ENCODE results near the gene CD248.
"Not testable (repeated sequence)": the region's sequence is repeated elsewhere in the genome, so short reads cannot be mapped to it uniquely, and the experiment has no call there.

The CD248 gene

DNA sequence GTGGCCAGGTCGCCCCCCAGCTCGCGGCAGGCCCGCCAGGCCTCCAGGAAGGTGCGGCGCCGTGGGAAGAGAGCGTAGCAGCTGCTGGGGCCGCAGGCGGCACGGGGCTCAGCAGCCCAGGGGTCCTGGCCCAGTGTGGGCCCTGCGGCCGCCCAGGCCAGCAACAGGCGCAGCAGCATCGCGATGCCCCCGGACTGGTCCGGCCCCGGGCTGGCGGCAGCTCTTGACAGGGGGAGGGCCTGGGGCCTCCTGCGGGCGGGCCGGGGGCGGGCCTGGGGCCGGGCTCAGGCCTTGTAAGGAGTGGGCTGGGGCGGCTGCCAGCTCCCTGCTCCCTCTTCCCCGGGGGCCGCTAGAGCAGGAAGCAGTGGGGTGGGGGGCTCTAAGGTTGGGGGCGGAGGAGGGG, at the start of gene CD248:
CD248 (minus strand) TSS at position 196 of the 403 bp plus-strand sequence; CDS start at position 179, 17 bp downstream.
- peak; percentile 45 for DNase-seq (ENCODE audit: low read depth, low spot score)

DNA sequence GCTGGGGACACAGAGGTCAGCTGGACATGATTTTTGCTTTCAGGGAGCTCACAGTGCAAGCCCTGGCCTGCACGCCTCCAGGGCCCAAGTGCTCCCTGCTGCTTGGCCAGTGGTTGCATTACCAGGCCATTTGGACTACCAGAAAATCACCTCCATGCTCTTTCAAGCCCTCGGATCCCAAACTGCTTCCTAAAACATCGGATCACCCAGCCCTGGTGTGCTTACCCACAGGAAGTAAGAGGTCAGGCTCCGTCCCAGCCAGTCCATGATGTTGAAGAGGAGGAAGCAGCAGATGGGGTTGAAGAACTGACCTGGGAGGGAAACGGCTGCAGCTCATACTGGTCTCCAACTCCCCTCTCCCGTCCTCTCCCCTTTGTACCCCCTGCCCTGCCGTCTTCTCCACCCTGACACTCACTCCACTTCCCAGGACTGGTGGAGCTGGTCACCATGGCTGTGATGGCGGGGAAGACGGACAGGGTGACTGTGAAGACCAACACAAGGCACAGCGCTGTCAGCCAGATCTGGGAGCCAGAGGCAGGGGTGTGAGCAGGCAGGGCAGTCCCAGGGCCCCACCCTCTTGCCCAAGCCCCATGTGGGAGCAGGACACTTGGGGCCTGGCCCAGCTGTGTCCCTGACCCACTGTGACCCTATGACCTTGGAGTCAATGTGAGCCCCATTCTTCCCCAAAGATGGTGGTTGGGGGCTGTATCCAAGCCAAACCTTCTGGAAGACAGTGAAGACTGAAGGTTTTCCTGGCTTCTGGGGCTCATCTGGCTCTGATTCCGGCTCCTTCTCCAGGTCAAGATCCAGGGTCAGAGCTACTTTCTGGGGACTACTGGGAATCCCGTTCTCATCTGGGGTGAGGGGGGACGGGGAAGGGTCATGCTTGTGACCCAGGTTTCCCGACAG, 49.1 kb upstream of the CD248 start:
- no peak for DNase-seq (ENCODE audit: low read depth, low spot score)

GRCh38 chr11:66365166-66365565, 48.3 kb upstream of the CD248 start:
- DNase-seq (ENCODE audit: low read depth, low spot score), result no peak

DNA sequence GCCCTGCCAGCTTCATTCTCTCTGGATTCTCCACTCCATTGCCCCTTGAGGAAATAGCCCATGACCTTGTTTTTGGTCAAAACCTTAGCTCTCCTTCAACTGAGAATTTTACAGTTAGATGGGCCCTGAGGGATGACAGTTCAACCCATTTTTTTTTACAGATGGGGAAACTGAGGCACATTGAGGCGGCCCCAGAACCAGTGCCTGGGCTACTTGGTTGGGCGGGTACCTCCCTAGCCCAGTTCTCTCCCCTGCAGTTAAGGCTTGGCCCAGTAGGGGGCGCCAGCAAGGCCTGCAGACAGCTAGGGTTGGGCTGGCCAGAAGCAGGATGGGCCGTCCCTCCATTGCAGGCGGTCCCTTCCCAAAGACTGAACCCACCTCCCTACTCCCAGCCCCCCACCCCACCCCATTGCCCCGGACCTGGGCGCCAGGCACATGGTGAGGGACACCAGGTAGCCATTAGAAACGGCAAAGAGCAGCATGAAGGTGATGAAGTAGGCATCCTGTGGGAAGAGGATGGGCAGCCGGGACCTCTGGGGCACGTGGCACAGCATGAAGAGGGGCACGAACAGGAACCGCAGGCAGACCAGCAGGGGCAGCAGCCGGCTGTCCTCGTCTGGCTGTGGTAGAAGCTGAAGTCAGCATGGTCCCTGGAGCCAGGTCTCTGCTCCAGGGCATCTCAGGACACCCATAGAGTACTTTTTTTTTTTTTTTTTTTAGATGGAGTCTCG, 47.1 kb upstream of the CD248 start:
- peak; percentile 88 for DNase-seq (ENCODE audit: low read depth, low spot score)

DNA sequence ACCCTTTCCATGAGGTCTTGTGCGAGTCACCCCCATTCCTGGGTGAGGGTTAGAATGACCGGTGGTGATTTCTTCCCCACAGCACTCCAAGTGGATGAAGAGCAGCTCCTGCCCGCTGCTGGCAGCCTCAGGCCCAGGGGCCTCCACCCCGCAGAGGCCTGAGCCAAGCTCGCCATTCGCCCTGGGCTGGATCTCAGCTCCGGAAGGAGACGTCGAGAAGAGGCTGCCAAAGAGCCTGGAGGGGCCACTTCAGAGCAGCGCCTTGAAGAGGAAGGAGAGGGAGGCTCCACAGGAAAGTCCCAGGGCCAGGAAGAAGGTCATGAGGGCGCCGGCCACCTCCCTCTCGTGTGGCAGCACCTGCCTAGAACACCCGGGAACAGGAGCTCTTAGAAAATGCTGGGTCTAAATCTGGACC, 46.4 kb upstream of the CD248 start:
- DNase-seq (ENCODE audit: low read depth, low spot score), result no peak

DNA sequence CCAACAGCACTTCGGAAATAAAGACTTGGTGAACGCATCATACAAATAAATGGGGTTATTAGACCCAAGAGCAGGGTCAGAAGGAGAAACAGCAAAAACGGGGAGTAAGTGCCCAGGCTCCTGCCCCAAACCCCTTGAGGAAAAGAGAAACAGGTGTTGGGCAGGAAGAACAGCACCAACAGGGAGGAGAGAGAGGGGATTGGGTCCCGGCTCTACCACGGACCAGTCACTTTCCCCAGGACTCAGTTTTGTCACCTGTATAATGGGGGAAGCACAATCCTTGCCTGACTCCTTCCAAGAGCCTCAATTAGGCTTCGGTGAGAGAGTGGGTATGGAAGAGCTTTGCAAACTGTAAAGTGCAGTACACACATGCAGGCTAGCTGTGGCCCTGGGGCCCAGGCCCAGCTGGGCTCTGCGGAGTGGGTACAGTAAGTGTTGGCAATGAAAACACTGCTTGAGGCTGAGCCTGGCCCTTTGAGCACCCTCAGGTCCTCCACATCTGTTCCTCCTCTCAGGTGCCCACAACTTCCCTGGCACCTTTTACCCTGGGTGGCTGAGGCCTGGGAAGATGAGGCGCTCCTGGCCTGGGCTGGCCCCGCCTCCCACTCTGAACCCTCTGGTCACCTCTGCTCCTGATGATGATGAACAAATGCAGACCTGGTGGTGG, 45.8 kb upstream of the CD248 start:
- DNase-seq (ENCODE audit: low read depth, low spot score), result no peak

DNA sequence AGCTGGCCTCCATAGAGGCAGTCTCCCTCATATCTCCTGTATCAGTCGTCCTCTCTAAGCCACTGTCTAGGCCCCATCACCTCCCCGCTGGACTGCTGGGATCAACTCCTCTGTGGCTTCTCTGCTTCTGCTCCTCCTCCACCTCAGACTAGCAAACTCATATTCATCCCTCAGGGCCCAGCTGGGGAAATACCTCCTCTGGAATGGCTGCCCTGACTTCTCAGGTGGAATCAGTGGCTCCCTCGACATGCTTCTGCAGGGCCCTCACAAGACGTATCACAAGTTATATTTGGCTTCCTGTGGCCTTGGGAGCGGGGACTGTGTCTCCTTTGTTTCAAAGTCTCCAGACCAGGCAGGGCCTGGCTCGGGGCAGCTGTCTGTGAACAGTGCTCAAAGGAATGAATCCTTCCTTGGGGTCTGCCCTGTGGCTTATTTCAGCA, 44.7 kb upstream of the CD248 start:
- no peak for DNase-seq (ENCODE audit: low read depth, low spot score)

GRCh38 chr11:66360406-66361073, 43.7 kb upstream of the CD248 start:
- no peak for DNase-seq (ENCODE audit: low read depth, low spot score)

DNA sequence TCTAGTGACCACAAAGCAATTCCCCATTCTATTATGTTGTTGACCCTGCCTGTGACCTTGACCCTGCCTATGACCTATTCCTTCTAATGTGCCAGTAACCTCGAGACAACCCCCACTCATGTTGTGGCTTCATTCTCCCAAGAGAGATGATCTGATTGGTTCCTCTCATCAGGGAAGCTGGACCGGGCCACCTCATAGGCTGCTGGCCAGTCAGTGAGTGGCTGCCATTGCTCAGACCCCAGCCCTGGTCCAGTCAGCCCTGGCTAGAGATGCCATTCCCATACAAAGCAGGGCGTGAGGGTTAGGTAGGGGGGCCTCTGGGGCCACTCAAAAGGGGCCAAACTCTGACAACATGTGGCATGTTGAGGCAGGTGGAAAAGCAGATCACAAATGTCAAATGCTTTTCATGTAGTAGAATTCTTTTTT, 42.8 kb upstream of the CD248 start:
- DNase-seq (ENCODE audit: low read depth, low spot score), result no peak

DNA sequence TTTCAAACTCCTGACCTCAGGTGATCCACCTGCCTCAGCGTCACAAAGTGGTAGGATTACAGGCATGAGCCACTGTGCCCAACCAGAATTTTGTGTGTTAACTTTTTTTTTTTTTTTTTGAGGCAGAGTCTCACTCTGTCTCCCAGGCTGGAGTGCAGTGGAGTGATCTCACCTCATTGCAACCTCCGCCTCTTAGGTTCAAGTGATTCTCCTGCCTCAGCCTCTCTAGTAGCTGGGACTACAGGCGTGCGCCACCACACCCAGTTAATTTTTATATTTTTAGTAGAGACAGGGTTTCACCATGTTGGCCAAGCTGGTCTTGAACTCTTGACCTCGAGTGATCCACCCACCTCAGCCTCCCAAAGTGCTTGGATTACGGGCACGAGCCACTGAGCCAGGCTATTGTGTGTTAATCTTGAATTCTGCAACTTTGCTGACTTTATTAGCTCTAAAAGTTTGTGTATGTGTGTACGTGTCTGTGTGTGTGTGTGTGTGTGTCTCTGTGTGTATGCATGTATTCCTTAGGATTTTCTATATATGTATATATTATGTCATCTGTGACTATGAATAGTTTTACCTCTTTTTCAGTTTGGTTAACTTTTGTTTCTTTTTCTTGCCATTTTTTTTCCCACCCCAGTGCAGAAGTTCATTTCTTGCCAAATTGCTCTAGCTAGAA, 33.9 kb upstream of the CD248 start:
- DNase-seq (ENCODE audit: low read depth, low spot score), result not testable (repeated sequence)

DNA sequence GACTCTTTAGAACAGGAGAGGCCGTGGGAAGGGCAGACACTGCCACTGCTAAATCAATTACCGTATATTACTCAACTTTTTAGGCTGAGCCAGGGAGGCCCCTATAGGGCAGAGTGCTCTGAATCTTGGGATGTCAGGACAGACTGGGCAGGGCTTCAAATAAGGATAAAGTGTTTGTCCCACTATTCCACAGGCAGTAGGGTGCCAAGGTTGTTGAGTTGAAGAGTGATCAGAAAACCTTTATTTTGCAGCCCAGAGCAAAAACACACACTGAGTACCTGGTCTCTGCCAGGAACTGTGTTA, 32.2 kb upstream of the CD248 start:
- no peak for DNase-seq (ENCODE audit: low read depth, low spot score)

DNA sequence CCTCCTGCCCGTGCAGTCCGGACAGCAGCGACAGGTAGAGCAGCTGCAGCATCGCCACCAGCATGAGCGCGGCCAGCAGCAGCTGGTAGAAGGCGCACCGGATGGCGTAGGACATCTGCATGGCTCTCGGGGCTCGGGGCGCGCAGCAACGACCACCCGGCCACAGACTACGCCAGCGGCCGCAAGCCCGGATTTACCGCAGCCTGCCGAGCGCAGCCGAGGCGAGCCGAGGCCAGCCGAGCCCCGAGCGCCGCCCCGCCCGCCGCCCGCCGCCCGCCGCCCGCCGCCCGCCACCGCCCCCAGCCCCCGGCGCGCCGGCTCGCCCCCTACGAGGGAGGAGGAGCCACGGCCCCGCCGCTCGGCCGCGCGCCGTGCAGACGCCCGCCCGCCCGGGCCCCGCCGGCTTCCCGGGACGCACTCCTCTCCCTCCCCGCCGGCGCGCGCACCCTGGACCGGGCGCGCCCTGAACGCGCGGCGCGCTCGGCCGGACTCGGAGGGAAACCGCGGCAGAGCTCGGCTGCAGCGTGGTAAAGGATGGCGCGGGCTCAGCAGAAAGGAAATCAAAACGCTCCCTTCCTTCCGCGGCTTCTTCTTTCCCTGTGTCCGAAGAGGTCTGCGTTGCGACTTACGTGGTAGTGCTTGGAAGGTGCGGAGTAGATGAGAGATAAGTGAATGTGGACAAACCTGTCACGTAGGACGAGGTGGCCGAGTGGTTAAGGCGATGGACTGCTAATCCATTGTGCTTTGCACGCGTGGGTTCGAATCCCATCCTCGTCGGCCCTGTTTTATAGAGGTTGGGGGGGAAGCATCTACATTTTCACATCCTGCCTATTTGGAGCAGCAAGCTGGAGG, 30.8 kb upstream of the CD248 start, which contains the start of gene B4GAT1:
B4GAT1 (minus strand) TSS at position 205 of the 852 bp plus-strand sequence; CDS start at position 121, 84 bp downstream.
- DNase-seq (ENCODE audit: low read depth, low spot score), result peak; percentile 89

GRCh38 chr11:66346476-66347424, 29.9 kb upstream of the CD248 start:
- no peak for DNase-seq (ENCODE audit: low read depth, low spot score)

- DNase-seq (ENCODE audit: low read depth, low spot score), result no peak
Observed at GRCh38 chr11:66345316-66345649, 28.4 kb upstream of the CD248 start.

GRCh38 chr11:66344550-66345315, 27.9 kb upstream of the CD248 start, which contains the start of gene BRMS1:
Gene BRMS1 (minus strand): TSS chr11:66345104. CDS start chr11:66342234, 2,870 bp downstream.
- peak; percentile 97 for DNase-seq (ENCODE audit: low read depth, low spot score)

DNA sequence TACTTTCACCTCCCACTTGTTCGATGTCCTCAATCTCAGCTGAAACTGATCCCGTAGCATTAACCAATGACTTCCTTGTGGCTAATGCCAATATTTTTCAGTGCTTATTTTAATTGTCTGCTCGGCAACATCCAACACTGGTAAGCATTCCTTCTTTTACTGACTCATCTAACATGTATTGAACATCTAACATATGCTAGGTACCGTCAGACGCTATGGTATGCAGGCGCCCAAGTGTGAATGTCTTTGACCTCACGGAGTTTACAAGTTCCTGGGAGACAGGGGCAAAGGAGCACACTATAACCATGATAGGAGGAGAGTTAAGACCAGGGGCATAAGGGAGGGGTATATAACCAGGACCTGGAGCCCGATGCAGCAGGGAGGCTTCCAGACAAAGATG, 26.3 kb upstream of the CD248 start:
- DNase-seq (ENCODE audit: low read depth, low spot score), result no peak

DNA sequence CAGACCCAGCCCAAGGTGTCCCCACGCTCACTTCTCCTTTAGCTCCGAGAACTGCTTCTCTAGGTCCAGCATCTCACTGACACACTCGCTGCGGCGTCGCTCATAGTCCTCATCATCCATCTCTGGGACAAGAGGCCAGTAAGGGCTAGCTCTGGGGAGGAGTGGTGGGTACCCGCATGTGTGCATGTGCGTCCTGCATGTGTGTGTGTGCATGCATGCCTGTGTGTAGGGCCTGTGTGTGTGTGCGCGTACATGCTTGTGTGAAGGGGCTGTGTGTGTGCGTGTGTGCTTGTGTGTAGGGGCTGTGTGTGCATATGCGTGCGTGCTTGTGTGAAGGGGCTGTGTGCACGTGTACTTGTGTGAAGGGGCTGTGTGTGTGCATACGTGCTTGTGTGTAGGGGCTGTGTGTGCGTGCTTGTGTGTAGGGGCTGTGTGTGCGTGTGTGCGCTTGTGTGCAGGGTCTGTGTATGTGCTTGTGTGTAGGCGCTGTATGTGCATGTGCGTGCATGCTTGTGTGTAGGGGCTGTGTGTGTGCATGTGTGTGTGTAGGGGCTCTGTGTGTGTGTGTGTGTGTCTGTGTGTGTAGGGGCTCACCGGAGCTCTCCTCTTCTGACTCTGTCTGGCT, 24.8 kb upstream of the CD248 start:
- DNase-seq (ENCODE audit: low read depth, low spot score), result no peak

Data from ELF-1 (cell line).